GM12878 (cell line): ENCODE results near the gene HK1. TPM values are rescaled to one million over a fixed set of nuclear protein-coding genes. Genes with fewer than 3 reads are reported as not detected.

Experiments
- ATAC-seq: fragments of 200-7000 bp; cut with Tn5 transposase; 3 replicates; pipeline ENCODE4 v1.9.1; 2020; ENCODE audit warnings: mild to moderate bottlenecking, moderate library complexity
- BruUV-seq: library from RNA; stranded (reverse); fragments of 400-500 nt; replicated peaks from 2 replicates; lab custom pipeline; 2021; lab: Mats Ljungman, UMichigan
- CTCF ChIA-PET: fragments of 300-600 bp; sonication (Branson Sonifier 250); formaldehyde crosslinking; extraction: SDS; loops from one replicate; lab custom pipeline; 2021; ENCODE audit warnings: inconsistent platforms; lab: Yijun Ruan, JAX
- POLR2A ChIA-PET: fragments of 350-600 bp; formaldehyde crosslinking; extraction: SDS; loops from one replicate; lab custom pipeline; 2021; ENCODE audit warnings: inconsistent platforms; lab: Charles Lee
- RAD21 ChIA-PET: fragments of 300-600 bp; sonication (Branson Sonifier 250); formaldehyde crosslinking; loops from one replicate; lab custom pipeline; 2023; ENCODE audit warnings: antibody characterized with exemption; ENCODE audit not compliant: unreplicated experiment; lab: Charles Lee
- SMC1A ChIA-PET: fragments of 300-600 bp; sonication (Branson Sonifier 250); formaldehyde crosslinking; loops from one replicate; lab custom pipeline; 2023; ENCODE audit not compliant: unreplicated experiment, uncharacterized antibody; lab: Charles Lee
- DNase-seq: peaks from one replicate; pipeline ENCODE4 v3.0.0-alpha.2; 2011; ENCODE audit warnings: low read depth, low spot score
- FAIRE-seq: peaks from 3 replicates; lab custom pipeline; 2011; peaks lifted over from hg19 to GRCh38; lab: Jason Lieb, UNC
- H2AFZ ChIP-seq: 2 replicates; pipeline ENCODE4 v1.6.0; 2011; ENCODE audit warnings: low read depth, low read length, control low read depth; ENCODE audit not compliant: control insufficient read depth
- H3K27ac ChIP-seq: 2 replicates; pipeline ENCODE4 v1.5.1; 2011; ENCODE audit warnings: control low read depth; ENCODE audit not compliant: control insufficient read depth, insufficient read depth
- H3K27me3 ChIP-seq, 2 experiments: replicated peaks in 1 of 2; 2 replicates each; pipeline versions ENCODE4 v1.6.0 to v1.6.1; 2011; ENCODE audit warnings: low read length in 1 of 2; ENCODE audit not compliant: control insufficient read depth in 2 of 2, insufficient read depth in 2 of 2
- H3K36me3 ChIP-seq, 2 experiments: 2 replicates each; pipeline ENCODE4 v1.5.1; 2011; ENCODE audit warnings: low read length in 1 of 2; ENCODE audit not compliant: control insufficient read depth in 2 of 2, insufficient read depth in 2 of 2
- H3K4me1 ChIP-seq: 2 replicates; pipeline ENCODE4 v1.6.1; 2011; ENCODE audit warnings: mild to moderate bottlenecking, low read length, moderate library complexity, mixed read lengths; ENCODE audit not compliant: control insufficient read depth, insufficient read depth
- H3K4me2 ChIP-seq: 2 replicates; pipeline ENCODE4 v1.6.0; 2011; ENCODE audit warnings: control low read depth; ENCODE audit not compliant: control insufficient read depth, insufficient read depth
- H3K4me3 ChIP-seq: fragments of 200-600 bp; sonication (generic); 2 replicates; pipeline ENCODE4 v1.5.1; 2016
- H3K79me2 ChIP-seq: 2 replicates; pipeline ENCODE4 v1.6.0; 2011; ENCODE audit warnings: low read length; ENCODE audit not compliant: control insufficient read depth, insufficient read depth
- H3K9ac ChIP-seq: 2 replicates; pipeline ENCODE4 v1.8.0; 2011; ENCODE audit warnings: low read length, control low read depth, mixed read lengths; ENCODE audit not compliant: control insufficient read depth, insufficient read depth
- H3K9me3 ChIP-seq: replicated peaks from 3 replicates; pipeline ENCODE4 v1.5.1; 2011; ENCODE audit warnings: mild to moderate bottlenecking, low read length; ENCODE audit not compliant: control insufficient read depth, insufficient read depth
- H4K20me1 ChIP-seq: 2 replicates; pipeline ENCODE4 v1.6.0; 2011; ENCODE audit not compliant: control insufficient read depth, insufficient read depth
- GATAD2B ChIP-seq: fragments of 450-650 bp; conservative IDR thresholded peaks from 2 replicates; pipeline ENCODE4 v1.6.1; 2017; ENCODE audit warnings: low read depth, mild to moderate bottlenecking, moderate library complexity
- MXI1 ChIP-seq: fragments of 150-350 bp; IDR thresholded peaks from 2 replicates; pipeline ENCODE4 v1.6.1; 2011; ENCODE audit warnings: low read depth, mild to moderate bottlenecking, inconsistent platforms, low read length, improper control_type of control experiment
- MYB ChIP-seq: fragments of 150-350 bp; IDR thresholded peaks from 2 replicates; pipeline ENCODE4 v1.6.1; 2014; ENCODE audit warnings: mild to moderate bottlenecking, low read depth, low read length, borderline replicate concordance
- STAT3 ChIP-seq: IDR thresholded peaks from 2 replicates; pipeline ENCODE4 v1.6.1; 2011; ENCODE audit warnings: low read depth, low read length, improper control_type of control experiment
- TAF1 ChIP-seq: IDR thresholded peaks from 2 replicates; pipeline ENCODE4 v1.6.1; 2011; ENCODE audit warnings: mild to moderate bottlenecking, low read depth, low read length, borderline replicate concordance
- TBL1XR1 ChIP-seq: IDR thresholded peaks from 2 replicates; pipeline ENCODE4 v1.6.1; 2012; ENCODE audit warnings: low read depth, low read length, improper control_type of control experiment
- ZNF274 ChIP-seq: IDR thresholded peaks from one replicate; pipeline ENCODE4 v1.8.0; 2011; ENCODE audit not compliant: insufficient read length, insufficient read depth
- WGBS: methylation state at CpG from one replicate; pipeline ENCODE4 v1.1.6; 2016; ENCODE audit warnings: low lambda C conversion rate; ENCODE audit not compliant: insufficient replicate concordance, insufficient coverage; ENCODE audit errors: missing lambda C conversion rate; 5-methylcytosine and 5-hydroxymethylcytosine counted together
- in situ Hi-C: fragments of 300-500 bp; cut with MboI; formaldehyde crosslinking; loops from 9 replicates; pipeline ENCODE4 v1.14.3; 2018; ENCODE audit warnings: mixed read lengths
- intact Hi-C: fragments of 100-400 bp; cut with micrococcal nuclease; formaldehyde crosslinking; loops from one replicate; pipeline ENCODE4 v1.14.2; 2022; ENCODE audit not compliant: unreplicated experiment
- polyA plus RNA-seq, 11 experiments: library from polyadenylated mRNA; depleted of rRNA in 4 of 11; unstranded in 6 of 11; stranded (reverse) in 5 of 11; fragments of >200 nt; fragmentation: Nextera tagmentation in 4 of 11; fragmentation: Illumina TruSeq in 1 of 11; extraction: Ambion mirVana in 4 of 11; extraction: Trizol in 1 of 11; gene quantifications; 1 replicate in 1 of 11; 2 replicates in 10 of 11; pipeline versions ENCODE4 v1.2.1 to v1.2.3, GENCODE V29; 2011 to 2016; ENCODE audit warnings: inconsistent platforms in 2 of 11, missing spikeins in 2 of 11, low read depth in 1 of 11
- total RNA-seq, 4 experiments: library from RNA; depleted of rRNA in 3 of 4; stranded (reverse); fragments of >200 nt in 3 of 4; fragmentation: Illumina TruSeq in 1 of 4; extraction: Trizol in 1 of 4; gene quantifications; 2 replicates each; pipeline versions ENCODE4 v1.2.1 to v1.2.3, GENCODE V29; 2013 to 2021

HK1 gene
- total and polyA plus RNA-seq, 10 of the 15 experiments (the other 5 are each of a cell fraction or from before 2014, with no cell fraction given): 3.4 to 77.3 (median 46.6) TPM

GRCh38 chr10:69242852-69243212 lies 35.5 kb upstream of the HK1 start (continued):
- TF ChIP-seq STAT3: no peak
- no peak for TF ChIP-seq ZNF274

- Histone ChIP-seq H3K27ac (no peak overlapping the region), H3K4me1 (no peaks in the 10 kb centered on the region), H3K9ac (no peak overlapping the region), H3K27me3 (no peaks in the 10 kb centered on the region), H3K36me3 (no peaks in the 10 kb centered on the region), H4K20me1 (no peaks in the 10 kb centered on the region), H3K4me2 (no peak overlapping the region), H3K4me3 (no peak overlapping the region), H2AFZ (no peak overlapping the region), H3K9me3 (no peaks in the 10 kb centered on the region), H3K79me2 (no peaks in the 10 kb centered on the region)
- POLR2A ChIA-PET: no interaction called here
- ATAC-seq: no peak
- RAD21 ChIA-PET: interaction anchor here (2.3 kb wide), 1 partner anchor 149 kb away, joined by 10 read pairs; no protein-coding TSS in a partner anchor
- BruUV-seq: no TSS peak
- SMC1A ChIA-PET: no interaction called here
- no peak for TF ChIP-seq GATAD2B
- TF ChIP-seq MYB: no peak
- no peak for TF ChIP-seq MXI1
- TF ChIP-seq STAT3: no peak
- TF ChIP-seq TBL1XR1: no peak
- TF ChIP-seq TAF1: no peak
- 69% methylated on average over 10 of the region's 10 CpGs for WGBS
- in situ Hi-C loops: no loop called here
- no peak for DNase-seq
- no peak for FAIRE-seq
- intact Hi-C loops: no loop called here
- CTCF ChIA-PET: interaction anchor here (1.7 to 2.3 kb wide), 2 partner anchors 149 to 164 kb away, joined by 13 to 19 read pairs; no protein-coding TSS in a partner anchor
Measured at GRCh38 chr10:69243817-69244216, 34.5 kb upstream of the HK1 start.
